Thyroid gland (tissue), 4 donors: ENCODE data around the gene PIGZ. TPM values are rescaled to one million over a fixed set of nuclear protein-coding genes. Genes with fewer than 3 reads are reported as not detected.
A peak's percentile ranks its signal among the peaks of the same experiment; 100 is the strongest.

Source experiments
- DNase-seq, 2 donors: peaks; one replicate each; pipeline ENCODE4 v3.0.0-alpha.2; 2019
- H3K27ac ChIP-seq, 3 donors: fragments of 200-600 bp; sonication (generic); 1 replicate in 2 of 3; 2 replicates in 1 of 3; pipeline ENCODE4 v1.5.1; 2016 to 2019; ENCODE audit warnings: mild to moderate bottlenecking in 1 of 3, moderate library complexity in 1 of 3
- H3K27me3 ChIP-seq: fragments of 200-600 bp; sonication (generic); one replicate; pipeline ENCODE4 v1.5.1; 2019
- H3K36me3 ChIP-seq, 2 donors: fragments of 200-600 bp; sonication (generic); one replicate each; pipeline ENCODE4 v1.5.1; 2016 to 2019
- H3K4me1 ChIP-seq, 2 donors: fragments of 200-600 bp; sonication (generic); one replicate each; pipeline ENCODE4 v1.5.1; 2017 to 2019
- H3K4me3 ChIP-seq, 3 donors: fragments of 200-600 bp; sonication (generic); replicated peaks in 1 of 3; 1 replicate in 2 of 3; 2 replicates in 1 of 3; pipeline ENCODE4 v1.5.1; 2016; ENCODE audit warnings: mild to moderate bottlenecking in 1 of 3
- H3K9me3 ChIP-seq: fragments of 200-600 bp; sonication (generic); one replicate; pipeline ENCODE4 v1.5.1; 2017
- CTCF ChIP-seq, 6 experiments: fragments of 200-600 bp in 3 of 6; fragments of 450-650 bp in 3 of 6; sonication (generic) in 3 of 6; IDR thresholded peaks; one replicate each; pipeline ENCODE4 v1.5.1; 2016 to 2019; ENCODE audit warnings: antibody characterized with exemption in 6 of 6, mild to moderate bottlenecking in 2 of 6, inconsistent platforms in 1 of 6, moderate library complexity in 1 of 6
- POLR2A ChIP-seq, 2 donors: fragments of 450-650 bp; IDR thresholded peaks; one replicate each; pipeline ENCODE4 v1.6.1; 2017; ENCODE audit warnings: antibody characterized with exemption in 2 of 2, mild to moderate bottlenecking in 2 of 2, moderate library complexity in 1 of 2
- WGBS, 2 donors: methylation state at CpG; one replicate each; pipeline ENCODE4 v1.1.5; 2017; 5-methylcytosine and 5-hydroxymethylcytosine counted together
- intact Hi-C: fragments of 100-400 bp; cut with DNase I; formaldehyde crosslinking; loops from one replicate; pipeline ENCODE4 v1.15.1; 2023
- total RNA-seq, 4 donors: library from RNA; depleted of rRNA; stranded (reverse); fragments of >200 nt; gene quantifications; one replicate each; pipeline ENCODE4 v1.2.3, GENCODE V29; 2016

PIGZ gene
- total RNA-seq, 4 donors from 2014 or later, result 0.46 to 9.5 (median 6.3) TPM

GRCh38 chr3:196969134-196969659, 564 bp upstream of the PIGZ start:
- no peaks in the 10 kb centered on the region for H3K27me3 ChIP-seq
- no peaks in the 10 kb centered on the region for H3K9me3 ChIP-seq
- no CpG with 5 or more reads among the region's 72 CpGs for WGBS, 2 donors
- H3K27ac ChIP-seq, result peak overlapping the region in 2 of 3 donors; percentile 62 to 73
- intact Hi-C loops, result loop anchor here (10.0 kb wide), 1 partner anchor 124 kb away; no protein-coding TSS in a partner anchor
- H3K4me1 ChIP-seq, result peaks cover 6 to 10% of the 10 kb centered on the region in 2 donors
- DNase-seq, result peak in 1 of 2 donors; percentile 13
- TF ChIP-seq CTCF (IDR thresholded peaks at IDR 0.05) (no peak), POLR2A (IDR thresholded peaks at IDR 0.05) (no peak)
- H3K36me3 ChIP-seq, result no peaks in the 10 kb centered on the region
- peak overlapping the region; percentile 39 to 69 (median 58) for H3K4me3 ChIP-seq

GRCh38 chr3:196967412-196968232, 1.0 kb downstream of the PIGZ start:
- intact Hi-C loops, result loop anchor here (10.0 kb wide), 1 partner anchor 123 kb away; no protein-coding TSS in a partner anchor
- no peak for TF ChIP-seq POLR2A (IDR thresholded peaks at IDR 0.05)
- TF ChIP-seq CTCF (IDR thresholded peaks at IDR 0.05), result no peak
- DNase-seq, result no peak
- no peaks in the 10 kb centered on the region for H3K27me3 ChIP-seq
- WGBS, 2 donors, result 39 to 56% methylated on average over 23 to 35 of the region's 35 CpGs
- H3K27ac ChIP-seq, result no peak overlapping the region
- H3K4me3 ChIP-seq, result peak overlapping the region in 1 of 3 donors; percentile 69
- peaks cover 6 to 10% of the 10 kb centered on the region in 2 donors for H3K4me1 ChIP-seq
- no peaks in the 10 kb centered on the region for H3K9me3 ChIP-seq
- no peaks in the 10 kb centered on the region for H3K36me3 ChIP-seq

- intact Hi-C loops, result loop anchor here (10.0 kb wide), 1 partner anchor 122 kb away; no protein-coding TSS in a partner anchor
- Histone ChIP-seq H3K4me1 (peaks cover 6 to 10% of the 10 kb centered on the region in 2 donors), H3K9me3 (no peaks in the 10 kb centered on the region), H3K27ac (no peak overlapping the region), H3K36me3 (no peaks in the 10 kb centered on the region), H3K27me3 (no peaks in the 10 kb centered on the region), H3K4me3 (no peak overlapping the region)
- 36 to 52% methylated on average over 30 to 37 of the region's 47 CpGs for WGBS, 2 donors
- no peak for DNase-seq
- TF ChIP-seq CTCF (IDR thresholded peaks at IDR 0.05), result no peak
Measured at GRCh38 chr3:196966526-196967401, 1.9 kb downstream of the PIGZ start.

GRCh38 chr3:196965804-196966173, 2.8 kb downstream of the PIGZ start:
- TF ChIP-seq POLR2A (IDR thresholded peaks at IDR 0.05), result no peak
- TF ChIP-seq CTCF (IDR thresholded peaks at IDR 0.05), result no peak
- H3K36me3 ChIP-seq, result no peaks in the 10 kb centered on the region
- intact Hi-C loops, result loop anchor here (10.0 kb wide), 1 partner anchor 121 kb away; no protein-coding TSS in a partner anchor
- DNase-seq, result no peak
- no peak overlapping the region for H3K27ac ChIP-seq
- H3K9me3 ChIP-seq, result no peaks in the 10 kb centered on the region
- WGBS, 2 donors, result 90 to 92% methylated on average over 10 of the region's 10 CpGs
- H3K4me1 ChIP-seq, result peaks cover 6 to 10% of the 10 kb centered on the region in 2 donors
- no peaks in the 10 kb centered on the region for H3K27me3 ChIP-seq
- H3K4me3 ChIP-seq, result no peak overlapping the region
